Gastrocnemius medialis (tissue), 4 donors: ENCODE measurements around the gene PRR23E. TPM values are rescaled to one million over a fixed set of nuclear protein-coding genes. Genes with fewer than 3 reads are reported as not detected.

ENCODE experiments used
- ATAC-seq, 2 donors: fragments of 150-250 bp; one replicate each; pipeline ENCODE4 v1.9.1; 2016
- DNase-seq, 2 donors: peaks; one replicate each; pipeline ENCODE4 v3.0.0-alpha.2; 2019
- H3K27ac ChIP-seq, 4 donors: fragments of 200-600 bp; sonication (generic); 1 replicate in 1 of 4; 2 replicates in 3 of 4; pipeline ENCODE4 v1.5.1; 2016 to 2018; ENCODE audit warnings: mild to moderate bottlenecking in 2 of 4, moderate library complexity in 1 of 4
- H3K27me3 ChIP-seq, 3 donors: fragments of 200-600 bp; sonication (generic) in 2 of 3; 1 replicate in 1 of 3; 2 replicates in 2 of 3; pipeline versions ENCODE4 v1.5.1 to v1.6.0; 2016 to 2019; ENCODE audit warnings: mild to moderate bottlenecking in 1 of 3, moderate library complexity in 1 of 3
- H3K36me3 ChIP-seq, 2 donors: fragments of 200-600 bp; sonication (generic) in 1 of 2; one replicate each; pipeline ENCODE4 v1.5.1; 2017 to 2018
- H3K4me1 ChIP-seq, 2 donors: fragments of 200-600 bp; sonication (generic) in 1 of 2; one replicate each; pipeline ENCODE4 v1.5.1; 2016 to 2017; ENCODE audit warnings: mild to moderate bottlenecking in 2 of 2
- H3K4me3 ChIP-seq, 4 donors: fragments of 200-600 bp; sonication (generic) in 3 of 4; 1 replicate in 1 of 4; 2 replicates in 3 of 4; pipeline ENCODE4 v1.5.1; 2016 to 2019; ENCODE audit warnings: mild to moderate bottlenecking in 2 of 4
- H3K9me3 ChIP-seq, 3 donors: fragments of 200-600 bp; sonication (generic) in 2 of 3; 1 replicate in 1 of 3; 2 replicates in 2 of 3; pipeline ENCODE4 v1.5.1; 2016 to 2019
- POLR2A ChIP-seq, 2 donors: fragments of 450-650 bp; IDR thresholded peaks; one replicate each; pipeline ENCODE4 v1.6.1; 2017; ENCODE audit warnings: antibody characterized with exemption in 2 of 2, mild to moderate bottlenecking in 2 of 2, moderate library complexity in 2 of 2
- in situ Hi-C, 4 donors: fragments of 200-750 bp; cut with MboI; loops; one replicate each; pipeline versions ENCODE4 v1.15.0 to v1.8.0; 2017; ENCODE audit warnings: low sequenced_read_pairs in 4 of 4
- intact Hi-C: fragments of 100-400 bp; cut with DNase I; formaldehyde crosslinking; loops from one replicate; pipeline ENCODE4 v1.15.1; 2023; ENCODE audit warnings: low total_unique reads
- total RNA-seq, 4 donors: library from RNA; depleted of rRNA; stranded (reverse); fragments of >200 nt; gene quantifications; one replicate each; pipeline versions ENCODE4 v1.1.0 to v1.2.3, GENCODE V29; 2016
- TF ChIP-seq, protein P1 (sequence below), 5 experiments: fragments of 450-650 bp in 3 of 5; fragments of 200-600 bp in 2 of 5; sonication (generic) in 2 of 5; IDR thresholded peaks in 4 of 5; conservative IDR thresholded peaks in 1 of 5; 1 replicate in 4 of 5; 2 replicates in 1 of 5; pipeline ENCODE4 v1.5.1; 2016 to 2019; ENCODE audit warnings: antibody characterized with exemption in 5 of 5, mild to moderate bottlenecking in 3 of 5, moderate library complexity in 3 of 5

Gene PRR23E
- total RNA-seq, 4 donors from 2014 or later, result not detected

DNA sequence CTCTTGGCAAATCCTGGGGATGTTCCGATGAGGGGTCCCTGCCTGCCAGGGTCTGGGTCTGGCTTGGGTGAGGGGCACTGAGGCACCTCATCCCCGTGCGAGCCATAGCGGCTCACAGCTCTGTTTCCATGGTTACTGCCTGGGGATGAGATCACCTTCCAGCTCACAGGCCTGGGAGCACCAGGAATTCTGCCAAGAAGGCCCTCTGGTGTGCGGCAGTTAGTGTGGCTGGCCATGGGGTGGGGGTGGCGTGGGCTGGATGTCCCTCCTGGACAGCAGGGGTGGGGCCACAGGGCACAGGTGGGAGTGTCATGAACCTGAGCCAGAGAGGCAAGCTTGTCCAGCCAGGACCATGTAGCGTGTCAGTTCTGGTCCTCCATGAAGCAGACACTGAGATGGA is 22.1 kb upstream of the PRR23E start:
- H3K36me3 ChIP-seq, result no peaks in the 10 kb centered on the region
- ATAC-seq, result no peak
- in situ Hi-C loops (no loop called here), intact Hi-C loops (no loop called here)
- no peaks in the 10 kb centered on the region for H3K27me3 ChIP-seq
- no peak for DNase-seq
- H3K9me3 ChIP-seq, result no peaks in the 10 kb centered on the region
- no peak for TF ChIP-seq POLR2A (IDR thresholded peaks at IDR 0.05)
- TF ChIP-seq, protein P1, sequence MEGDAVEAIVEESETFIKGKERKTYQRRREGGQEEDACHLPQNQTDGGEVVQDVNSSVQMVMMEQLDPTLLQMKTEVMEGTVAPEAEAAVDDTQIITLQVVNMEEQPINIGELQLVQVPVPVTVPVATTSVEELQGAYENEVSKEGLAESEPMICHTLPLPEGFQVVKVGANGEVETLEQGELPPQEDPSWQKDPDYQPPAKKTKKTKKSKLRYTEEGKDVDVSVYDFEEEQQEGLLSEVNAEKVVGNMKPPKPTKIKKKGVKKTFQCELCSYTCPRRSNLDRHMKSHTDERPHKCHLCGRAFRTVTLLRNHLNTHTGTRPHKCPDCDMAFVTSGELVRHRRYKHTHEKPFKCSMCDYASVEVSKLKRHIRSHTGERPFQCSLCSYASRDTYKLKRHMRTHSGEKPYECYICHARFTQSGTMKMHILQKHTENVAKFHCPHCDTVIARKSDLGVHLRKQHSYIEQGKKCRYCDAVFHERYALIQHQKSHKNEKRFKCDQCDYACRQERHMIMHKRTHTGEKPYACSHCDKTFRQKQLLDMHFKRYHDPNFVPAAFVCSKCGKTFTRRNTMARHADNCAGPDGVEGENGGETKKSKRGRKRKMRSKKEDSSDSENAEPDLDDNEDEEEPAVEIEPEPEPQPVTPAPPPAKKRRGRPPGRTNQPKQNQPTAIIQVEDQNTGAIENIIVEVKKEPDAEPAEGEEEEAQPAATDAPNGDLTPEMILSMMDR (IDR thresholded peaks at IDR 0.05 in 4 of 5, conservative IDR thresholded peaks at IDR 0.05 in 1 of 5), result no peak
- H3K4me1 ChIP-seq, result peaks cover 11 to 12% of the 10 kb centered on the region in 2 donors
- H3K4me3 ChIP-seq, result no peak overlapping the region
- no peak overlapping the region for H3K27ac ChIP-seq

- no peaks in the 10 kb centered on the region for H3K27me3 ChIP-seq
- no peaks in the 10 kb centered on the region for H3K36me3 ChIP-seq
- H3K4me3 ChIP-seq, result no peak overlapping the region
- in situ Hi-C loops (no loop called here), intact Hi-C loops (no loop called here)
- TF ChIP-seq, protein P1 (IDR thresholded peaks at IDR 0.05 in 4 of 5, conservative IDR thresholded peaks at IDR 0.05 in 1 of 5), result no peak
- TF ChIP-seq POLR2A (IDR thresholded peaks at IDR 0.05), result no peak
- ATAC-seq (no peak), DNase-seq (no peak)
- H3K9me3 ChIP-seq, result no peaks in the 10 kb centered on the region
- H3K4me1 ChIP-seq, result peaks cover 11 to 12% of the 10 kb centered on the region in 2 donors
- H3K27ac ChIP-seq, result no peak overlapping the region
These were observed 21.6 kb upstream of the PRR23E start for GRCh38 chr3:127171320-127171719.

GRCh38 chr3:127171721-127172120 is 21.2 kb upstream of the PRR23E start:
- H3K9me3 ChIP-seq, result no peaks in the 10 kb centered on the region
- DNase-seq (no peak), ATAC-seq (no peak)
- H3K36me3 ChIP-seq, result no peaks in the 10 kb centered on the region
- no peaks in the 10 kb centered on the region for H3K27me3 ChIP-seq
- peaks cover 11 to 12% of the 10 kb centered on the region in 2 donors for H3K4me1 ChIP-seq
- H3K27ac ChIP-seq, result no peak overlapping the region
- in situ Hi-C loops (no loop called here), intact Hi-C loops (no loop called here)
- TF ChIP-seq, protein P1 (IDR thresholded peaks at IDR 0.05 in 4 of 5, conservative IDR thresholded peaks at IDR 0.05 in 1 of 5), result no peak
- TF ChIP-seq POLR2A (IDR thresholded peaks at IDR 0.05), result no peak
- no peak overlapping the region for H3K4me3 ChIP-seq

DNA sequence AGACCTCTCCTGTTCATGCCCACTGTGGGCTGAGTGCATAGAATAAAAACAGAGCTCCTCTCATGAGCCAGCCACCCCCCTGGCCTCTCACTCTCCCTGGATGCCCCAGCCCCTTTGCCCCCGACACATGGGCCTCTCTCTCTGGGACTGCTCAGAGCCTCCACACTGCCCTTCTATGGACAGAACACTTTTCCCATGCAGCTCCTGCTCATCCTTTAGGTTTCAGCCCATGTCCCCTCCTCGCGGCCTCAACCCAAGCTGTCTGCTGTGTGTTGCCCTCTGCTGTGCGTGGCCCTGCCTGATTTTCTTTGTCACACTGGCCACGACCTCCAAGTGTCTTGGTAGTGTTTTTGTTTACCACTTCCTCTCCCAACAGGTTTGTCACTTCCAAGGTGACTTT is 20.7 kb upstream of the PRR23E start:
- in situ Hi-C loops, result no loop called here
- H3K36me3 ChIP-seq, result no peaks in the 10 kb centered on the region
- TF ChIP-seq, protein P1 (IDR thresholded peaks at IDR 0.05 in 4 of 5, conservative IDR thresholded peaks at IDR 0.05 in 1 of 5), result no peak
- TF ChIP-seq POLR2A (IDR thresholded peaks at IDR 0.05), result no peak
- intact Hi-C loops, result no loop called here
- H3K27me3 ChIP-seq, result no peaks in the 10 kb centered on the region
- ATAC-seq (no peak), DNase-seq (no peak)
- H3K9me3 ChIP-seq, result no peaks in the 10 kb centered on the region
- H3K27ac ChIP-seq, result no peak overlapping the region
- H3K4me1 ChIP-seq, result peaks cover 11 to 12% of the 10 kb centered on the region in 2 donors
- no peak overlapping the region for H3K4me3 ChIP-seq
